ENCODE measurements around the gene RHOU. TPM values are rescaled to one million over a fixed set of nuclear protein-coding genes. Genes with fewer than 3 reads are reported as not detected.

The RHOU gene
- polyA plus RNA-seq: 13.0 and 15.1 TPM in 2 replicates
- 25.6 and 28.2 TPM in 2 replicates for polyA minus RNA-seq

DNA sequence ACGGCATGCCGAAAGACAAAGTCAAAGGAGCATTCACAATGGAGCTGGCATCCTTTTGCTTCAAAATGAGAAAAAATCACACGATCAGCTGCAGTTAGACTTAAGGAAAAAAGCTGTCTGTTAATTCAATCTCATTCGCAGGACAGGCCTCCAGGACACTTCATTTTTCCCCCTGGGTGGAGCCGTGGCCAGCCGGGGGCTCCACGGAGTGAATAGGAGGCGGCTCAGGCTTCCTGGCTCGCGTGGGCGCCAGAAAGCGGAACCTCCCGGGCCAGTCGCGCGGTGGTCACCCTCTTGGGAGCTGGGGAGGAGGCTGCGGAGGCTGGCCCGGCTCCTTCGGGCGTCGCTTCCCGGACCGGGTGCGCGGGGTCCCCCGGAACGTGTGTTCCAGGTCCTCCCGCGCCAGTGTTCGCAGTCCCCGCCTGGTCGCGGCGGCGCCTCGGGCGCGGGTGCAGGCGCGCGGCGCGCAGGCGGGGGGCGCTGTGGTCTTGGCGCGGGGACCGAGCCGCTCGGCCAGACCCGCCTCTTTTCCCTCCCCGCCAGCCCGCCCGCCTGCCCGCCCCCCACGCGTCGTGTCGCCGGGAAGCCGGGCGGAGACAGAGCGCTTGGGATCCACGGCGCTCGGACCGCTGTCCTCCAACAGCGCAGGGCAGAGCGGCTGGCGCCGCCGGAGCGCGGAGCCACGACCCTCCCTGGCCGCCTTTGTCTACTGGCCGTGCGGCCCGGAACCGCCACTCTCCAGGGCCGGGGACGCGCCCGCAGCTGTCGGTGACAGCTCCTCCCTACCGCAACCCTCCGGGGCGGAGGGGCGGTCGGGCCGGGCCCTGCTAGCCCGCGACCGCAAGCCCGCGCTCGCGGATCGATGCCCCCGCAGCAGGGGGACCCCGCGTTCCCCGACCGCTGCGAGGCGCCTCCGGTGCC is at the start of gene RHOU:
TSS of gene RHOU (plus strand) at position 599 of the 921 bp plus-strand sequence. CDS start at position 863, 264 bp downstream.
- Histone ChIP-seq H3K36me3 (ENCODE audit: insufficient read depth, low read length) (no peaks in the 10 kb centered on the region), H3K9me2 (ENCODE audit: insufficient read depth, low read length) (no peaks in the 10 kb centered on the region), H3F3A (ENCODE audit: insufficient read depth, low read length, poor library complexity, severe bottlenecking) (no peaks in the 10 kb centered on the region), H3K27ac (ENCODE audit: low read length) (peak within 1 kb of the TSS; percentile 49), H3K27me3 (ENCODE audit: insufficient read depth, low read depth, low read length) (no peaks in the 10 kb centered on the region), H3K4me3 (ENCODE audit: low read length) (peak within 1 kb of the TSS; percentile 89), H3K4me2 (ENCODE audit: low read length) (peak within 1 kb of the TSS; percentile 82), H3K9me3 (ENCODE audit: low read length) (no peaks in the 10 kb centered on the region), H2AFZ (ENCODE audit: low read depth, low read length) (peak within 1 kb of the TSS; percentile 74), H4K20me1 (ENCODE audit: insufficient read depth) (no peaks in the 10 kb centered on the region), H3K9ac (ENCODE audit: low read length) (peak within 1 kb of the TSS; percentile 81), H3K79me2 (replicated peaks; ENCODE audit: insufficient read depth, low read length) (peaks cover 15% of the 10 kb centered on the region)
- TF ChIP-seq MXI1 (conservative IDR thresholded peaks at IDR 0.05; ENCODE audit: poor library complexity, severe bottlenecking): peak; percentile 68
- TF ChIP-seq POLR2AphosphoS5 (IDR thresholded peaks at IDR 0.05): peak; percentile 71
- TF ChIP-seq, protein P1, sequence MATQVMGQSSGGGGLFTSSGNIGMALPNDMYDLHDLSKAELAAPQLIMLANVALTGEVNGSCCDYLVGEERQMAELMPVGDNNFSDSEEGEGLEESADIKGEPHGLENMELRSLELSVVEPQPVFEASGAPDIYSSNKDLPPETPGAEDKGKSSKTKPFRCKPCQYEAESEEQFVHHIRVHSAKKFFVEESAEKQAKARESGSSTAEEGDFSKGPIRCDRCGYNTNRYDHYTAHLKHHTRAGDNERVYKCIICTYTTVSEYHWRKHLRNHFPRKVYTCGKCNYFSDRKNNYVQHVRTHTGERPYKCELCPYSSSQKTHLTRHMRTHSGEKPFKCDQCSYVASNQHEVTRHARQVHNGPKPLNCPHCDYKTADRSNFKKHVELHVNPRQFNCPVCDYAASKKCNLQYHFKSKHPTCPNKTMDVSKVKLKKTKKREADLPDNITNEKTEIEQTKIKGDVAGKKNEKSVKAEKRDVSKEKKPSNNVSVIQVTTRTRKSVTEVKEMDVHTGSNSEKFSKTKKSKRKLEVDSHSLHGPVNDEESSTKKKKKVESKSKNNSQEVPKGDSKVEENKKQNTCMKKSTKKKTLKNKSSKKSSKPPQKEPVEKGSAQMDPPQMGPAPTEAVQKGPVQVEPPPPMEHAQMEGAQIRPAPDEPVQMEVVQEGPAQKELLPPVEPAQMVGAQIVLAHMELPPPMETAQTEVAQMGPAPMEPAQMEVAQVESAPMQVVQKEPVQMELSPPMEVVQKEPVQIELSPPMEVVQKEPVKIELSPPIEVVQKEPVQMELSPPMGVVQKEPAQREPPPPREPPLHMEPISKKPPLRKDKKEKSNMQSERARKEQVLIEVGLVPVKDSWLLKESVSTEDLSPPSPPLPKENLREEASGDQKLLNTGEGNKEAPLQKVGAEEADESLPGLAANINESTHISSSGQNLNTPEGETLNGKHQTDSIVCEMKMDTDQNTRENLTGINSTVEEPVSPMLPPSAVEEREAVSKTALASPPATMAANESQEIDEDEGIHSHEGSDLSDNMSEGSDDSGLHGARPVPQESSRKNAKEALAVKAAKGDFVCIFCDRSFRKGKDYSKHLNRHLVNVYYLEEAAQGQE (IDR thresholded peaks at IDR 0.05; ENCODE audit: borderline replicate concordance): peak; percentile 50
- TF ChIP-seq RAD21 (conservative IDR thresholded peaks at IDR 0.05): peak; percentile 88
- TF ChIP-seq, protein P2, sequence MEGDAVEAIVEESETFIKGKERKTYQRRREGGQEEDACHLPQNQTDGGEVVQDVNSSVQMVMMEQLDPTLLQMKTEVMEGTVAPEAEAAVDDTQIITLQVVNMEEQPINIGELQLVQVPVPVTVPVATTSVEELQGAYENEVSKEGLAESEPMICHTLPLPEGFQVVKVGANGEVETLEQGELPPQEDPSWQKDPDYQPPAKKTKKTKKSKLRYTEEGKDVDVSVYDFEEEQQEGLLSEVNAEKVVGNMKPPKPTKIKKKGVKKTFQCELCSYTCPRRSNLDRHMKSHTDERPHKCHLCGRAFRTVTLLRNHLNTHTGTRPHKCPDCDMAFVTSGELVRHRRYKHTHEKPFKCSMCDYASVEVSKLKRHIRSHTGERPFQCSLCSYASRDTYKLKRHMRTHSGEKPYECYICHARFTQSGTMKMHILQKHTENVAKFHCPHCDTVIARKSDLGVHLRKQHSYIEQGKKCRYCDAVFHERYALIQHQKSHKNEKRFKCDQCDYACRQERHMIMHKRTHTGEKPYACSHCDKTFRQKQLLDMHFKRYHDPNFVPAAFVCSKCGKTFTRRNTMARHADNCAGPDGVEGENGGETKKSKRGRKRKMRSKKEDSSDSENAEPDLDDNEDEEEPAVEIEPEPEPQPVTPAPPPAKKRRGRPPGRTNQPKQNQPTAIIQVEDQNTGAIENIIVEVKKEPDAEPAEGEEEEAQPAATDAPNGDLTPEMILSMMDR (IDR thresholded peaks at IDR 0.05; ENCODE audit: poor library complexity, severe bottlenecking): peak; percentile 89
- no peak for TF ChIP-seq TAF1 (IDR thresholded peaks at IDR 0.05; ENCODE audit: low read depth)
- peak; percentile 87 for TF ChIP-seq SMC3 (conservative IDR thresholded peaks at IDR 0.05; ENCODE audit: poor library complexity)
- TF ChIP-seq EZH2 (IDR thresholded peaks at IDR 0.05; ENCODE audit: borderline replicate concordance, insufficient read depth, low read length, poor library complexity, severe bottlenecking): no peak
- peak; percentile 41 for TF ChIP-seq EP300 (conservative IDR thresholded peaks at IDR 0.05; ENCODE audit: poor library complexity, severe bottlenecking)

DNA sequence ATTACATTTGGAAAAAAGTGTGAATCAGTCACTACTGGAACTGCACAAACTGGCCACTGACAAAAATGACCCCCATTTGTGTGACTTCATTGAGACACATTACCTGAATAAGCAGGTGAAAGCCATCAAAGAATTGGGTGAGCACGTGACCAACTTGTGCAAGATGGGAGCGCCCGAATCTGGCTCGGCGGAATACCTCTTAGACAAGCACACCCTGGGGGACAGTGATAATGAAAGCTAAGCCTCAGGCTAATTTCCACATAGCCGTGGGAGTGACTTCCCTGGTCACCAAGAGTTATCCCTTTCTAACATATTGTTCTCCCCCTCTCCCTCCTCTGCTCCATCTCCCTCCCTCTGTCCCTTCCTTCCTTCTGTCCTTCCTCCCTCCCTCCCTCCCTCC is 47.7 kb upstream of the RHOU start:
- H3K4me3 ChIP-seq (ENCODE audit: low read length): no peak overlapping the region
- H3K27me3 ChIP-seq (ENCODE audit: insufficient read depth, low read depth, low read length): no peaks in the 10 kb centered on the region
- no peaks in the 10 kb centered on the region for H3K36me3 ChIP-seq (ENCODE audit: insufficient read depth, low read length)
- H2AFZ ChIP-seq (ENCODE audit: low read depth, low read length): no peak overlapping the region
- H3K4me2 ChIP-seq (ENCODE audit: low read length): no peak overlapping the region
- no peaks in the 10 kb centered on the region for H3K79me2 ChIP-seq (replicated peaks; ENCODE audit: insufficient read depth, low read length)
- no peak overlapping the region for H3K27ac ChIP-seq (ENCODE audit: low read length)
- TF ChIP-seq EP300 (conservative IDR thresholded peaks at IDR 0.05; ENCODE audit: poor library complexity, severe bottlenecking) (no peak), SMC3 (conservative IDR thresholded peaks at IDR 0.05; ENCODE audit: poor library complexity) (no peak), RAD21 (conservative IDR thresholded peaks at IDR 0.05) (no peak), EZH2 (IDR thresholded peaks at IDR 0.05; ENCODE audit: borderline replicate concordance, insufficient read depth, low read length, poor library complexity, severe bottlenecking) (no peak), TAF1 (IDR thresholded peaks at IDR 0.05; ENCODE audit: low read depth) (no peak), MXI1 (conservative IDR thresholded peaks at IDR 0.05; ENCODE audit: poor library complexity, severe bottlenecking) (no peak)
- TF ChIP-seq, protein P1 (IDR thresholded peaks at IDR 0.05; ENCODE audit: borderline replicate concordance): no peak
- TF ChIP-seq, protein P2 (IDR thresholded peaks at IDR 0.05; ENCODE audit: poor library complexity, severe bottlenecking): no peak
- no peak overlapping the region for H3K9ac ChIP-seq (ENCODE audit: low read length)
- H3K9me3 ChIP-seq (ENCODE audit: low read length): no peaks in the 10 kb centered on the region
- H4K20me1 ChIP-seq (ENCODE audit: insufficient read depth): no peaks in the 10 kb centered on the region
- H3K9me2 ChIP-seq (ENCODE audit: insufficient read depth, low read length): no peaks in the 10 kb centered on the region
- no peaks in the 10 kb centered on the region for H3F3A ChIP-seq (ENCODE audit: insufficient read depth, low read length, poor library complexity, severe bottlenecking)

Measured in neural cell (in vitro differentiated cells).